Fibroblast of lung (primary cell): ENCODE data around the gene CYB5RL.

Source experiments
- CTCF ChIP-seq, 2 donors: IDR thresholded peaks in 1 of 2; conservative IDR thresholded peaks in 1 of 2; 1 replicate in 1 of 2; 2 replicates in 1 of 2; pipeline ENCODE4 v1.5.1; 2011 to 2012; ENCODE audit warnings: low read length in 2 of 2, control low read depth in 1 of 2, inconsistent platforms in 1 of 2, low read depth in 1 of 2, mild to moderate bottlenecking in 1 of 2
- EZH2 ChIP-seq: IDR thresholded peaks from 2 replicates; pipeline ENCODE4 v1.5.1; 2012; ENCODE audit warnings: low read length, control low read depth, mild to moderate bottlenecking; ENCODE audit errors: missing control alignments

GRCh38 chr1:54229281-54229891, 29.6 kb upstream of the CYB5RL start:
- TF ChIP-seq EZH2 (no peak), CTCF (conservative IDR thresholded peaks at IDR 0.05 in 1 of 2, IDR thresholded peaks at IDR 0.05 in 1 of 2; ENCODE audit: low read depth in 1 of 2, low read length in 2 of 2) (no peak)
